Transverse colon (tissue), 4 donors: Measurements from ENCODE around the gene SMIM44. TPM values are rescaled to one million over a fixed set of nuclear protein-coding genes. Genes with fewer than 3 reads are reported as not detected.

Experiments
- DNase-seq: peaks from one replicate; pipeline ENCODE4 v3.0.0-alpha.2; 2019
- H3K27ac ChIP-seq, 4 donors: fragments of 200-600 bp; sonication (generic); 2 replicates each; pipeline ENCODE4 v1.5.1; 2016 to 2018; ENCODE audit warnings: inconsistent platforms in 4 of 4
- H3K27me3 ChIP-seq: fragments of 200-600 bp; sonication (generic); 2 replicates; pipeline ENCODE4 v1.5.1; 2017; ENCODE audit warnings: inconsistent platforms
- H3K36me3 ChIP-seq, 4 donors: fragments of 200-600 bp; sonication (generic); 2 replicates each; pipeline ENCODE4 v1.5.1; 2017 to 2019; ENCODE audit warnings: inconsistent platforms in 4 of 4
- H3K4me1 ChIP-seq, 4 donors: fragments of 200-600 bp; sonication (generic); 2 replicates each; pipeline ENCODE4 v1.5.1; 2017 to 2020; ENCODE audit warnings: inconsistent platforms in 4 of 4
- H3K4me3 ChIP-seq, 4 donors: fragments of 200-600 bp; sonication (generic); 1 replicate in 1 of 4; 2 replicates in 3 of 4; pipeline versions ENCODE4 v1.5.1 to v1.6.1; 2017 to 2019; ENCODE audit warnings: inconsistent platforms in 4 of 4
- H3K9me3 ChIP-seq, 2 donors: fragments of 200-600 bp; sonication (generic); 2 replicates each; pipeline ENCODE4 v1.5.1; 2017 to 2019; ENCODE audit warnings: inconsistent platforms in 2 of 2
- EP300 ChIP-seq: sonication (generic); formaldehyde crosslinking; IDR thresholded peaks from one replicate; pipeline ENCODE4 v1.6.1; 2017; ENCODE audit warnings: antibody characterized with exemption, low read depth
- POLR2A ChIP-seq: fragments of 450-650 bp; IDR thresholded peaks from one replicate; pipeline ENCODE4 v1.6.1; 2016; ENCODE audit warnings: antibody characterized with exemption, mild to moderate bottlenecking, moderate library complexity
- POLR2AphosphoS5 ChIP-seq, 3 donors: sonication (generic); formaldehyde crosslinking; IDR thresholded peaks; one replicate each; pipeline ENCODE4 v1.6.1; 2016; ENCODE audit warnings: antibody characterized with exemption in 3 of 3
- WGBS, 2 donors: methylation state at CpG; one replicate each; pipeline ENCODE4 v1.1.5; 2018; ENCODE audit warnings: low coverage in 1 of 2; 5-methylcytosine and 5-hydroxymethylcytosine counted together
- in situ Hi-C, 4 donors: fragments of 200-750 bp; cut with MboI; loops; one replicate each; pipeline versions ENCODE4 v1.15.0 to v1.15.1; 2017; ENCODE audit warnings: low sequenced_read_pairs in 3 of 4, low pct_ligation_motif_present in 1 of 4, low pct_unique_long_range_greater_than_20kb in 1 of 4
- intact Hi-C: fragments of 100-400 bp; cut with DNase I; formaldehyde crosslinking; loops from one replicate; pipeline ENCODE4 v1.15.1; 2023; ENCODE audit warnings: low total_unique reads
- total RNA-seq, 4 donors: library from RNA; depleted of rRNA; stranded (reverse); fragments of >200 nt; gene quantifications; one replicate each; pipeline ENCODE4 v1.1.0, GENCODE V29; 2016
- TF ChIP-seq, protein P1 (sequence below), 5 experiments: fragments of 200-600 bp in 3 of 5; fragments of 450-650 bp in 2 of 5; sonication (generic) in 3 of 5; IDR thresholded peaks; 1 replicate in 2 of 5; 2 replicates in 3 of 5; pipeline ENCODE4 v1.5.1; 2016 to 2017; ENCODE audit warnings: antibody characterized with exemption in 5 of 5, inconsistent platforms in 3 of 5, mild to moderate bottlenecking in 2 of 5, moderate library complexity in 1 of 5

The SMIM44 gene
- total RNA-seq, 4 donors from 2014 or later, result 4.1 to 15.3 TPM; not detected in 2

DNA sequence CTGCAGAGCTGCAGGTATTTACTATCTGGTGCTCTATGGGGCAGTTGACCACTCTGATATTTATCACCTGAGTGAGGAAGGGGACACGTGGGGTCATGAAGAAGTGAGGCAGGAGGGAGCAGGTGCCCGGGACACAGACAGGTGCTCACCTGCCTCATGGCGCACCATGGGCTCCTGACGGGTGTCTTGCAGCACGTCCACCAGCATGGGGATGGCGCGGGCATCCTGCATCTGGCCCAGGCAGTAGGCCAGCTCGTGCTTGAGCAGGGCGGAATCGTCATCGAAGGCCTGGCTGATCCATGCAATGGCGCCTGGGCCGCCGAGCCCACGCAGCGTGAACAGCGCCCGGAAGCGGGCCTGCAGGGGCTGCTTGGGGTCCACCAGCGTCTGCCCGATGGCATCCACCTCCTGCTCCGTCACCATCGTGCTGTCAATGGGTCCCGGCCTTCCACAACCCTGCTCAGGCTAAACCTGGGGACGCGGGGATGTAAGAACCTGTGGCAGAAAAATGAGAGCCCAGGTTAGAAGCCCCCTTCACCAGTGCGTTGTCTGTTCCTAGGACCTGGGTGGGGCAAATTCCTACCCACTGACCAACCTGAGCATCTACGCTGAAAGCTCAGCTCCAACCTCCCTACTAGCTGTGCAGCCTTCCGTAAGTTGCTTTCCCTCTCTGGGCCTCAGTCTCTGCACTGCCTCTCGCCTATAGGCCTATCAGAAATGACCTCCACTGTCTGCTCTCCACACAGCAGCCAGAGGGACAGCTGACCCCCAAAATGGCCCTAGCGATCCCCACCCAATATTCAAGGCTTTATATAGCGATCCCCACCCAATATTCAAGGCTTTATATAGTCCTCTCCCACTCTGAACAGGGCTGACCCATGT lies 13.4 kb upstream of the SMIM44 start:
- H3K4me3 ChIP-seq, result no peak overlapping the region
- H3K9me3 ChIP-seq, result no peaks in the 10 kb centered on the region
- DNase-seq, result no peak
- H3K27ac ChIP-seq, result no peak overlapping the region
- H3K36me3 ChIP-seq, result peaks cover 0 to 21% (median 5%) of the 10 kb centered on the region in 4 donors
- intact Hi-C loops (no loop called here), in situ Hi-C loops (no loop called here)
- peaks cover 0 to 20% (median 10%) of the 10 kb centered on the region in 4 donors for H3K4me1 ChIP-seq
- WGBS, 2 donors, result 98% methylated on average over 32 of the region's 32 CpGs; no CpG with 5 or more reads in 1 of the 2 donors
- TF ChIP-seq, protein P1, sequence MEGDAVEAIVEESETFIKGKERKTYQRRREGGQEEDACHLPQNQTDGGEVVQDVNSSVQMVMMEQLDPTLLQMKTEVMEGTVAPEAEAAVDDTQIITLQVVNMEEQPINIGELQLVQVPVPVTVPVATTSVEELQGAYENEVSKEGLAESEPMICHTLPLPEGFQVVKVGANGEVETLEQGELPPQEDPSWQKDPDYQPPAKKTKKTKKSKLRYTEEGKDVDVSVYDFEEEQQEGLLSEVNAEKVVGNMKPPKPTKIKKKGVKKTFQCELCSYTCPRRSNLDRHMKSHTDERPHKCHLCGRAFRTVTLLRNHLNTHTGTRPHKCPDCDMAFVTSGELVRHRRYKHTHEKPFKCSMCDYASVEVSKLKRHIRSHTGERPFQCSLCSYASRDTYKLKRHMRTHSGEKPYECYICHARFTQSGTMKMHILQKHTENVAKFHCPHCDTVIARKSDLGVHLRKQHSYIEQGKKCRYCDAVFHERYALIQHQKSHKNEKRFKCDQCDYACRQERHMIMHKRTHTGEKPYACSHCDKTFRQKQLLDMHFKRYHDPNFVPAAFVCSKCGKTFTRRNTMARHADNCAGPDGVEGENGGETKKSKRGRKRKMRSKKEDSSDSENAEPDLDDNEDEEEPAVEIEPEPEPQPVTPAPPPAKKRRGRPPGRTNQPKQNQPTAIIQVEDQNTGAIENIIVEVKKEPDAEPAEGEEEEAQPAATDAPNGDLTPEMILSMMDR (IDR thresholded peaks at IDR 0.05), result no peak
- no peak for TF ChIP-seq POLR2AphosphoS5 (IDR thresholded peaks at IDR 0.05)
- no peak for TF ChIP-seq EP300
- TF ChIP-seq POLR2A, result no peak
- no peaks in the 10 kb centered on the region for H3K27me3 ChIP-seq

DNA sequence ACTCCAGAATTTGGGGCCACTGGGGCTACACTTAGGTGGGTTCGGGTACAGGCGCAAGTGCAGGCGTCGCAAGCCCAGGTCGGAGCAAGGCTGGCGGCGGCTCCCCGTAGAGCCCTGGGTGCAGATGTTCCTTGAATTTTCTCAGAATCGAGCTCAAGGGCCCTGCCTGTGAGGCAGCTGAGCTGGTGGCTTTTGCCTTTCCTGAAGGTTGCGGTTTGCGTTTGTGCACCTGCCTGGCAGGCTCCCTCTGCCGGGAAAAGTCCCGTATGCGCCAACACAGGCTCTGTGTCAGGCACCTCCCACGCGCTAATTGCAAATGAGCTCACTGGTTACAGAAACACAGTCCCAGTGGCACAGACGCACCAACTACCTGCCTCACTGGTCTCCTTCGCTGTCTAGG lies 11.3 kb upstream of the SMIM44 start:
- no peak for DNase-seq
- Histone ChIP-seq H3K27me3 (no peaks in the 10 kb centered on the region), H3K27ac (no peak overlapping the region), H3K36me3 (peaks cover 0 to 21% (median 7%) of the 10 kb centered on the region in 4 donors), H3K4me1 (peaks cover 0 to 11% (median 3%) of the 10 kb centered on the region in 4 donors), H3K9me3 (no peaks in the 10 kb centered on the region), H3K4me3 (no peak overlapping the region)
- in situ Hi-C loops, result no loop called here
- 81 to 89% methylated on average over 6 to 18 of the region's 18 CpGs for WGBS, 2 donors
- TF ChIP-seq, protein P1 (IDR thresholded peaks at IDR 0.05), result no peak
- TF ChIP-seq EP300 (no peak), POLR2A (no peak), POLR2AphosphoS5 (IDR thresholded peaks at IDR 0.05) (no peak)
- intact Hi-C loops, result no loop called here

DNA sequence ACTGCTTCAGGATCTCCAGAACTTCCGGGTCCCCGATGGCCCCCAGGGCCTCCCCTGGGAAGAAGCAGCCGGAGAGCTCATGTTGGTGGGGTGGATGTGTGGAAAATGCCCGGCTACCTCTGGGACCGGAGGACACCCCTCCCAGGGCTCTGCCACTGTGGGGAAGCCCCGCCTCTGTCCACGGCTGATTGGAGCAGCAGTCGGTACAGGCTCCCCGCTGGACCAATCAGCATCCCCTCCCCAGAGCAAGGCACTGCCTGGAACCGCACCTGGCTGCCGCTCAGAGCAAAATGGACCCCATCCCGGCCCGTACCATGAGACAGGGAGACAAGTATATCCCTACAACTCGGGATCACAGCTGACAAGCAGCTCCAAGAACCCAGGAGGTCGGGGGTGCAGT lies 10.8 kb upstream of the SMIM44 start:
- peaks cover 0 to 6% (median 0%) of the 10 kb centered on the region in 4 donors for H3K4me1 ChIP-seq
- in situ Hi-C loops, result no loop called here
- H3K27me3 ChIP-seq, result no peaks in the 10 kb centered on the region
- H3K27ac ChIP-seq, result no peak overlapping the region
- H3K4me3 ChIP-seq, result no peak overlapping the region
- H3K36me3 ChIP-seq, result peaks cover 0 to 21% (median 7%) of the 10 kb centered on the region in 4 donors
- TF ChIP-seq POLR2AphosphoS5 (IDR thresholded peaks at IDR 0.05), result no peak
- 88% methylated on average over 14 of the region's 15 CpGs; no CpG with 5 or more reads in 1 of the 2 donors for WGBS, 2 donors
- no peaks in the 10 kb centered on the region for H3K9me3 ChIP-seq
- no peak for DNase-seq
- intact Hi-C loops, result no loop called here

DNA sequence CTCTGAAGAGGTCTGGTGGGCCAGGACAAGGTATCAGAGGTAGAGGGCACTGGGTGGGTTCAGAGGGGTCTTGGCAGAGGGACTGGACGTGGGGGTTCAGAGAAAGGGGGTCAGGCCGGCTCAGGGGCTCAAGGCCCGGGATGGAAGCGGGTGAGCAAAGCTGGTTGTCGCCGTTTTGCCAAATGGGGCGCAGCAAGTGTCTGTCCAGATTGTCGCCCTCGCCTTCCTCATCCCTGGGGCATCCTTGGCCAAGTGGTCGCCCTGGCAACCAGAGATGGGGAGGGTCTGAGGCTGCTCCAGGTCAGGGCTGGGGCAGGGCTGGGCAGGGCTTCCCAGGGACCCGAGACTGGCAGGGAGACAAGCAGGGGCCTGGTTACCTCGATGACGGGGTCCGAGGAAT lies 10.4 kb upstream of the SMIM44 start:
- no peak overlapping the region for H3K4me3 ChIP-seq
- H3K9me3 ChIP-seq, result no peaks in the 10 kb centered on the region
- no peak for DNase-seq
- intact Hi-C loops, result no loop called here
- in situ Hi-C loops, result no loop called here
- no peaks in the 10 kb centered on the region for H3K27me3 ChIP-seq
- TF ChIP-seq, protein P1 (IDR thresholded peaks at IDR 0.05), result no peak
- TF ChIP-seq EP300 (no peak), POLR2A (no peak), POLR2AphosphoS5 (IDR thresholded peaks at IDR 0.05) (no peak)
- WGBS, 2 donors, result 94% methylated on average over 3 to 14 of the region's 14 CpGs
- H3K36me3 ChIP-seq, result peaks cover 0 to 21% (median 7%) of the 10 kb centered on the region in 4 donors
- H3K27ac ChIP-seq, result no peak overlapping the region
- H3K4me1 ChIP-seq, result peaks cover 0 to 2% (median 0%) of the 10 kb centered on the region in 4 donors
